T-helper 22 cell (primary cell): ENCODE measurements around the gene ZNF846.
"Not testable (repeated sequence)": the region's sequence is repeated elsewhere in the genome, so short reads cannot be mapped to it uniquely, and the experiment has no call there.

ENCODE experiments used
- DNase-seq: peaks from one replicate; pipeline ENCODE4 v3.0.0-alpha.2; 2020; ENCODE audit warnings: low read depth

Gene ZNF846

DNA sequence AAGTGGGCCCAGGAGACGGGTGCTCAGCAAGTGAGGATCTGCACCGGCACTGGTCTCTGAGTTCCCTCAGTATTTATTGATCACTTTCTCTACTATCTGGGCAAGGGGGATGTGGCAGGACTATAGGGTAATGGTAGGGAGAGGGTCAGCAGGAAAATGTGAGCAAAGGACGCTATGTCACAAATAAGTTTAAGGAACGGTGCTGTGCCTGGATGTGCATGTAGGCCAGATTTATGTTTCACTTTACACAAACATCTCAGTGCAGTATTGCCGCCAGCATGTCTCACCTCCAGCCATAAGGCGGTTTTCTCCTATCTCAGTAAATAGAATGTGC, 15.6 kb upstream of the ZNF846 start:
- DNase-seq: not testable (repeated sequence)

DNA sequence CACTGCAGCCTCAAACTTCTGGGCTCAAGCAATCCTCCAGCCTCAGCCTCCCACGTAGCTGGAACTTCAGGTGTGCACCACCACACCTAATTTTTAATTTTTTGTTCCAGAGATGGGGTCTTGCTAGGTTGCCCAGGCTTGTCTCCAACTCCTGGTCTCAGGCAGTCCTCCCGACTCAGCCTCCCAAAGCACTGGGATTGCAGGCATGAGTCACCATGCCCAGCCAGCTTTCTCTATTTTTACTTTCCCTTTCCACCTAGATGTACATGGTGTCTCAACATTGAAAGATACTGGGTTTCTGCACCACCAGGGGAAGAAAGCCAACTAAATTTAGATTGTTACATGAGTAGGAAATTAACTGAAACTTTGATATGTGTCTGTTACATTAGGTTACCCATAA, 13.8 kb upstream of the ZNF846 start:
- no peak for DNase-seq

DNA sequence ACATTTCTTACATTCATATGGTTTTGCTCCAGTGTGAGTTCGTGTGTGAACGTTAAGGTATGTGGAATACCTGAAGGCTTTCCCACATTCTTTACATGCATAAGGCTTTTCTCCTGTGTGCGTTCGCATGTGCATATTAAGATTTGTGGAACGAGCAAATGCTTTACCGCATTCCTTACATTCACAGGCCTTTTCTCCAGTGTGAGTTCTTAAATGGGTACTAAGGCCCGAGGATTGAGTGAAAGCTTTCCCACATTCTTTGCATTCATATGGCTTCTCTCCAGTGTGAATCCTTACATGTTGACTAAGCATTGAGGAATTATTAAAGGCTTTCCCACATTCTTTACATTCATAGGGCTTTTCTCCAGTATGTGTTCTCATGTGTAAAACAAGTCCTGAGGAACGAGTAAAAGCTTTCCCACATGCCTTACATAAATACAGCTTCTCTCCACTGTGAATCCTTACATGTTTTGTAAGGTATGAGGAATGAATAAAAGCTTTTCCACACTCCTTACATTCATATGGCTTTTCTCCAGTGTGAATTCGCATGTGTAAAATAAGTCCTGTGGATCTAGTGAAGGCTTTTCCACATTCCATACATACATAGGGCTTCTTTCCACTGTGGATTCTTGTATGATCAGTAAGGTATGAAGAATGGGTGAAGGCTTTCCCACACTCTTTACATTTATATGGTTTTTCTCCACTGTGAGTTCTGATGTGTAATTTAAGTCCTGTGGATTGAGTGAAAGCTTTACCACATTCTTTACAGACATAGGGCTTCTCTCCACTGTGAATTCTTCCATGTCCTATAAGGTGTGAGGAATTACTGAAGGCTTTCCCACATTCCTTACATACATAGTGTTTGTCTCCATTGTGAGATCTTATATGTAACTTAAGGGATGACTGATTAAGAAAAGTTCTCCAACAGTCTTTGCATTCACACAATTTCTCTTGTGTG, 10.7 kb downstream of the ZNF846 start:
- DNase-seq: no peak

- DNase-seq: no peak
These were observed 15.7 kb downstream of the ZNF846 start for GRCh38 chr19:9752701-9753443.

GRCh38 chr19:9751446-9751845, 17.1 kb downstream of the ZNF846 start:
- DNase-seq: no peak

DNA sequence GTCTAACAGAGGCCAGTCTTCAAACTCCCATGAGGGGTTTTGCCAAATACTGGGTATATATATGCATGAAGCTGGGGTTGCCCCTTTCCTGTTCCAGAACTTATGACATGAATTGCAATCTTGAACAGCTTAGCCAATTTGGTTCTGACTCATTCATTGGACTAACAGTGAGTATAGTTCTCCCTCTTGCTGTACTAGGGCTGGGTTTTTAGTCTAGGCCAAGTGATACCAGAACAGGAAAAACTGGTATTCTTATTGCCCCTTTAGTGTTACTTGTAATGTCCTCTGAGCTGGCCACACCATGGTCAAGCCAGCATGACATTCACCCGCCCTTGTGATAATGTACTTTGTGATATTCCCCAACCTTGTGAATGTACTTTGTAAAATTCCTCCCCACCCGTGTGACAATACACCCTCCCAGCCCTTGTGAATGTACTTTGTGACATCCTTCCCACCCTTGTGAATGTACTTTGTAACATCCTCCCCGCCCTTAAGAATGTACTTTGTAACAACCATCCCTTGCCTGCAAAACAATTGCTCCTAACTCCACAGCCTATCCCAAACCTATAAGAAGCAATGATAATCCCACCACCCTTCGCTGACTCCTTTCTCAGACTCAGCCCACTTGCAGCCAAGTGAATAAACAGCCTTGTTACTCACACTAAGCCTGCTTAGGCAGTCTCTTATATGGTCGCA, 26.9 kb downstream of the ZNF846 start:
- DNase-seq: no peak

DNA sequence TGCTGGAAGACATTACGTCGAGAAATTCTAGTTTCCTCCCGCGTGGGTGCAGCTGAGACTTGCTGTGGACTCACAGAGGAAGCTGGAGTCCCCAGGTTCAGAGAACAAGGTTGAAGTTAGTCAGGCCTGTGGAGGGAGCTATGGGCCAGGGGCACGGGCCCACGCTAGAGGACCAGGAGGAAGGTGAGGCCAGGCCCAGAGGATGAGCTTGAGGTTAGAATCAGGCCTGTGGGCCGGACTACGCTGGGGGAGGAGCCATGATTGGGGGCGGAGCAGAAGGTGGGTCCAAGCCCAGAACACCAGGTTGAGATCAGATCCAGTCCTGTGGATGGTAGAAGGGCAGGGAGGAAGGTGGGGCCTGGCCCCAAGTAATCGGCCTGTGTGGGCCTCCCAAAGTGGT, 32.6 kb downstream of the ZNF846 start:
- no peak for DNase-seq

DNA sequence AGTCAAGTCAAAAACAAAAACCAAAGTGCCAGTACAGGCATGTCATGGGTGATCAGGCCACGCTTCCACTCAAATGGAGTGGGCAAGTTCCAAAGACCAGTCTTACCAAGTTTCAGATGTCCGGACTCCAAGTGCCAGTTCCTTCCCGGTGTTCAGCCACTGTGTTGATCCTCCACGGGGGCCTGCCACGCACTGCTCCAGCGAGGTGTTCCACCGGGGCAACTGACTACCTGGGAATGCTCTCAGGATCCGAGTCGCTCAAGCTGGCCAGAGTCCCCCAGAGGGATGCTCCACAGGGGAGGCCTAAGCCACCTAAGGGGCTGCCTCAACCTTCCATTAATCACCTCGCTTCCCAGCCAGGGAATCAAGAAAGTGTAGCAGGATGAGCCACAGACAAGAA, 38.5 kb downstream of the ZNF846 start:
- DNase-seq: not testable (repeated sequence)

DNA sequence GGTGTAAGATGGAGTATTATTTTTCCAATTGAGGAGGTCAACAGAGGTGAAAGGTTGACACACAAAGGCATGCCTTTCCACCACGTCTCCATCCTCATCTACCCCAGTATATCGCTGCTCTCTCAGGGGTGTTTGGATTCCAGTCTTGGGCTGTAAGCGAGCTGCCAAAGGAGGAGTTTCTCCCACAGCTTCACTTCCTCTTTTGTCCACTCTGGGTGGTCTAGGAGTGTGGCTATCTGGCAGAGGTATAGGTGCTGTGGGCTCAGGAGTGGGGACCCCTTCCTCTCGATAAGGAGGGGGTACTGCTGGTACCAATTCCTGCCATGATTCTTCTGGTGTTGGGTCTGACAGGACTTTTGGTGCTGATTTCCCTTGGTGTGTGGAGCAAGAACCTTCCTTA, 39.4 kb downstream of the ZNF846 start:
- no peak for DNase-seq

- no peak for DNase-seq
These were observed 40.9 kb downstream of the ZNF846 start for GRCh38 chr19:9727644-9728043.

DNA sequence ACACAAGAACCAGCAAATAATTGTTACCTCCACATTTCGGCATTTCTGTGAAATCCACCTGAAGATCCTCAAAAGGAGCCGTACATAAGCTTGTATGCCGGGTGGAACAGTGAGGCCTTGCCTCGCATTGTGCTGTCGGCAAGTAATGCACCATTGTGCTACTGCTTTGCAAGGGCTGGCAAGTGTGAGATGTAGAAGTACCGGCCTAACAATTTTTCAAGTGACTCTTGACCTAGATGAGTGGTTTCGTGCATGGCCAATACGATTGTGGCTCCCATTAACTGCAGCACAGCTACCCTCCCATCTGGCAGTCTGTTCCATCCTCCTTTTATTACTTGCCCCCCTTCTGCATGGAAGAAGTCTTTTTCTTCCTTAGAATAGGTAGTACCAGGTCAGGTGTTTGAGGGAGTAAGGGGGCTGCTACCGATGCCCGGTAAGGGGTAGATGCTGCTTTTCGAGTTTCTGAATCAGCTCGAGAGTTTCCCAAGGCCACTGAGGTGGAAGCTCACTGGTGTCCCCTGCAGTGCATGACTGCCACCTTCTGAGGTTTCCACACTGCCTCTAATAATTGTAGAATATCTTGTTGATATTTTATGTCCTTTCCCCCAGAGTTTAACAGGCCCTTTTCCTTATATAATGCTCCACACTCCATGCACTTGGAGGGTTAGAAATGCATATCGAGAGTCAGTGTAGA, 42.9 kb downstream of the ZNF846 start:
- DNase-seq: not testable (repeated sequence)

DNA sequence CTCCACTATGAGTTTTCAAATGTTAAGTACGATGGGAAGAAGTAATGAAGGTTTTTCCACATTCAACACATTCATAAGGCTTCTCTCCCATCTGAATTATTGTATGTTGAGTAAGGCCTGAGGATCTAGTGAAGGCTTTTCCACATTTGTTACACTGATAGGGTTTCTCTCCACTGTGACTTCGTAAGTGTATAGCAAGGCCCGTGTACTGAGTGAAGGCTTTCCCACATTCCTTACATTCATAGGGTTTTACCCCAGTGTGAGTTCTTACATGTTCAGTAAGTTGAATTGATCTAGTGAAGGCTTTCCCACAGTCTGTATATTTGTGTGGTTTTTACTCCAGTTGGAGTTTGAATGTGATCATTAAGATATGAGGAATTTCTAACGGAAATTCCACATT, 44.4 kb downstream of the ZNF846 start:
- no peak for DNase-seq

GRCh38 chr19:9721861-9722260, 46.7 kb downstream of the ZNF846 start:
- DNase-seq: no peak

- DNase-seq: no peak
These were observed 48.0 kb downstream of the ZNF846 start for GRCh38 chr19:9720541-9720940.

GRCh38 chr19:9711815-9712214, 56.7 kb downstream of the ZNF846 start:
- no peak for DNase-seq

DNA sequence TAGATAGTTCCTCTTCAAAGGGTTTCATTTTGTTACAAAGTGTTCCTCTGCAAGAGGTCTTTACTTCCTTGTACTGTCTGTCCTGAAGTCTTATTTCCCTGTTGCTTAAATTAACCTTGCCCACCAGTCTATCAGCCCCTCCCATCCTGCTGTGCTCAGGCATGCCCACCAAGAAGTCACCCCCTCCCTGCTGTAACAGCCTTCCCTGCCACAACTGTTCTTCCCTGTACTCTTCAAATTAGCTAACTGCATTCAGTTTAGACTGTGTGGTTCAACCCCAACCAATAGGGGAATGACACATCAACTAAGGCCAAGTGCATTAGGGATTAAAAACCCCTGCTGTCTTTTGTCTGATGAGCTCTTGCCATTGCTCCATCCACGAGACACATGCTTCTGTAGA, 59.2 kb downstream of the ZNF846 start:
- DNase-seq: no peak

DNA sequence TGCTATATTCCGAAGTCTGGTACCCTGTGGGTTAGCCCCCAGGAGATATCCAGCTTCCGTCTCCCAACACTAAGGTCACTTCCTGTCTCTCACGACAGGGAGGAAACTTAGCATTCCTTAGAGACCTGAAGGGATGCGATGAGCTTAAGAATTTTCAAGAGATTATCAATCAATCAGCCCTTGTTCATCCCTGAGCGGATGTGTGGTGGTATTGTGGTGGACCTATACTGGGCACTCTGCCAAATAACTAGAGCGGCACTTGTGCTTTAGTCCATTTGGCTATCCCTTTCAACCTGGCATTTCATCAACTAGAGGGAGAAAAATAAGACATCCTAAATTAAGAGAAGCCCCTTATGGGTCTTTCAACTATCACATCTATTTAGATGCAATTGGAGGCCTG, 62.7 kb downstream of the ZNF846 start:
- DNase-seq: no peak

DNA sequence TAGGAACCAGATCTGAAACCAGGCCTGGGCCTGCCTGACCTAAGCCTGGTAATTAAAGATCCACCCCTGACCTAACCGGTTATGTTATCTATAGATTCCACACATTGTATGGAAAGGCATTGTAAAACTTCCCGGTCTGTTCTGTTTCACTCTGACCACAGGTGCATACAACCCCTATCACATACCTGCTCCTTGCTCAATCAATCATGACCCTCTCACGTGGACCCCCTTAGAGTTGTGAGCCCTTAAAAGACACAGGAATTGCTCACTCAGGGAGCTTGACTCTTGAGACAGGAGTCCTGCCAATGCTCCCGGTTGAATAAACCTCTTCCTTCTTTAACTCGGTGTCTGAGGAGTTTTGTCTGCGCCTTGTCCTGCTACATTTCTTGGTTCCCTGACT, 66.4 kb downstream of the ZNF846 start:
- DNase-seq: no peak
